ENCODE measurements around the gene EXOC4. TPM values are rescaled to one million over a fixed set of nuclear protein-coding genes. Genes with fewer than 3 reads are reported as not detected.

EXOC4 gene
- total and polyA plus RNA-seq, 2 donors (not counting 3 experiments of a cell fraction or from before 2014, with no cell fraction given), result 20.3 to 73.1 TPM

GRCh38 chr7:133790911-133791310, 538.0 kb downstream of the EXOC4 start:
- TF ChIP-seq POLR2A (IDR thresholded peaks at IDR 0.05; ENCODE audit: low read depth, low read length), result no peak
- no peak for TF ChIP-seq JUN (IDR thresholded peaks at IDR 0.05; ENCODE audit: borderline replicate concordance, insufficient read depth, insufficient read length, low read depth)
- no peak for TF ChIP-seq GATA2 (IDR thresholded peaks at IDR 0.05; ENCODE audit: insufficient read depth, insufficient read length, low read depth, low read length)
- no peak for TF ChIP-seq CTCF (IDR thresholded peaks at IDR 0.05; ENCODE audit: extremely low read depth in 1 of 2, insufficient read depth in 1 of 2, low read depth in 1 of 2, low read length in 2 of 2)
- TF ChIP-seq EZH2 (IDR thresholded peaks at IDR 0.05; ENCODE audit: borderline replicate concordance, low read depth, low read length, severe bottlenecking), result no peak
- no peak for TF ChIP-seq MYC (IDR thresholded peaks at IDR 0.05; ENCODE audit: low read depth, low read length)
- no peak for TF ChIP-seq POLR2AphosphoS5 (IDR thresholded peaks at IDR 0.05; ENCODE audit: insufficient read depth, low read depth, low read length)
- TF ChIP-seq FOS (IDR thresholded peaks at IDR 0.05; ENCODE audit: borderline replicate concordance, insufficient read depth, low read length), result no peak
- no peak for TF ChIP-seq MAX (IDR thresholded peaks at IDR 0.05; ENCODE audit: insufficient read depth, insufficient read length)
- no peak overlapping the region for H3K9ac ChIP-seq (replicated peaks; ENCODE audit: extremely low read depth, insufficient read depth, low read length)
- dilution Hi-C loops (cut with MboI; ENCODE audit: extremely low pct_ligation_motif_present, low sequenced_read_pairs), result no loop called here
- H3K36me3 ChIP-seq (ENCODE audit: control insufficient read depth in 2 of 2, extremely low read depth in 1 of 2, insufficient read depth in 2 of 2, low read length in 2 of 2), result no peaks in the 10 kb centered on the region
- H2AFZ ChIP-seq (ENCODE audit: low read depth, low read length), result no peak overlapping the region
- no peaks in the 10 kb centered on the region for H3K79me2 ChIP-seq (ENCODE audit: control insufficient read depth, insufficient read depth, low read length)
- no peak overlapping the region for H3K27ac ChIP-seq (ENCODE audit: insufficient read depth, low read depth, low read length)
- FAIRE-seq (no peak), DNase-seq (ENCODE audit: low read depth, low spot score) (no peak)
- no peaks in the 10 kb centered on the region for H4K20me1 ChIP-seq (replicated peaks; ENCODE audit: control insufficient read depth, extremely low read depth, insufficient read depth, low read length)
- no peaks in the 10 kb centered on the region for H3K4me1 ChIP-seq (ENCODE audit: control insufficient read depth, extremely low read depth, insufficient read depth, low read length)
- H3K9me1 ChIP-seq (replicated peaks; ENCODE audit: control insufficient read depth, extremely low read depth, insufficient read depth, low read length), result no peaks in the 10 kb centered on the region
- ChIA-PET POLR2A (no interaction called here), CTCF (no interaction called here)
- BruUV-seq (replicated peaks), result no TSS peak
- H3K4me3 ChIP-seq (replicated peaks in 1 of 3; ENCODE audit: insufficient read depth in 1 of 3, low read depth in 1 of 3, low read length in 3 of 3), result no peak overlapping the region
- intact Hi-C loops (cut with micrococcal nuclease), result no loop called here
- H3K4me2 ChIP-seq (ENCODE audit: insufficient read depth, low read length), result no peak overlapping the region
- H3K27me3 ChIP-seq (ENCODE audit: control insufficient read depth in 2 of 2, insufficient read depth in 2 of 2, low read length in 2 of 2), result no peaks in the 10 kb centered on the region
- no peaks in the 10 kb centered on the region for H3K9me3 ChIP-seq (replicated peaks; ENCODE audit: control insufficient read depth, insufficient read depth, low read length)
